CD4-positive, alpha-beta T cell treated with Interleukin-6 at 100 ng/mL for 8 hours (primary cell): ENCODE results near the gene NCOA3.
"Not testable (repeated sequence)": the region's sequence is repeated elsewhere in the genome, so short reads cannot be mapped to it uniquely, and the experiment has no call there.

ENCODE experiments used
- DNase-seq: peaks from one replicate; pipeline ENCODE4 v3.0.0-alpha.2; 2020; ENCODE audit warnings: mixed read lengths, low spot score

The NCOA3 gene

DNA sequence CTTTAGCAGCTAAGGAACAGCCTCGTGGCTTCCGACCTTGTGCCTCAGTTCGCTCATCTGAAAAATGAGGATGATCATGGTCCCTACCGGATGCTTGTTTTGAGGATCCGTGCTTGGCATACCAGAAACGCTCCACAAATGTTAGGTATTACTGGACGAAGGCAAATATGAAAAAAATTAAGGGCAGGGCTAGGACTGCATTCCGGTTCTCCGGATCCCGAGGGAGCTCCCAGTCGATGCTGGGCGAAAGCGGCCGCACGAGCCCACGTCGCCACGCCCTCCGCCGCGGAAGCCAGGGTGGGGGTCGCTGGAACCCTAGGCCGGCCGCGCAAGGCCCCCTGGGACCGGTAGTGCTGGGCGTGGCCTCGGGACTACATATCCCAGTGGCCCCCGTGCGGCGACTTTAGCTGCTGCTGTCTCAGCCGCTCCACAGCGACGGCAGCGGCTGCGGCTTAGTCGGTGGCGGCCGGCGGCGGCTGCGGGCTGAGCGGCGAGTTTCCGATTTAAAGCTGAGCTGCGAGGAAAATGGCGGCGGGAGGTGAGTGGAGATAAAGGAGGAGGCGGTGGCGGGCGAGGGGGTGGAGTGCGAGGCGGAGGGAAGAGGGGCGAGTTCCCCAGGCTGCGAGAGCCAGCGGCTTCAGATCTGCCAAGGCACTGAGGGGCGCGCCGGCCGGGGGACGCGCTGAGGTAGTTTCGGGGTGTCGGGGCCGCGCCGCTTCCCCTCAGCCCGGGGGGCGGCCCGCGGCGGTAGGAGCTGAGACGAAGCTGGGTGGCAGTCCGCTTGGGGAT is at the start of gene NCOA3:
TSS of gene NCOA3 (plus strand) at position 406 of the 789 bp plus-strand sequence. CDS start 120,361 bp downstream, outside the sequence.
- peak; percentile 90 for DNase-seq

GRCh38 chr20:47452736-47453161 is 48.9 kb upstream of the NCOA3 start:
- no peak for DNase-seq

DNA sequence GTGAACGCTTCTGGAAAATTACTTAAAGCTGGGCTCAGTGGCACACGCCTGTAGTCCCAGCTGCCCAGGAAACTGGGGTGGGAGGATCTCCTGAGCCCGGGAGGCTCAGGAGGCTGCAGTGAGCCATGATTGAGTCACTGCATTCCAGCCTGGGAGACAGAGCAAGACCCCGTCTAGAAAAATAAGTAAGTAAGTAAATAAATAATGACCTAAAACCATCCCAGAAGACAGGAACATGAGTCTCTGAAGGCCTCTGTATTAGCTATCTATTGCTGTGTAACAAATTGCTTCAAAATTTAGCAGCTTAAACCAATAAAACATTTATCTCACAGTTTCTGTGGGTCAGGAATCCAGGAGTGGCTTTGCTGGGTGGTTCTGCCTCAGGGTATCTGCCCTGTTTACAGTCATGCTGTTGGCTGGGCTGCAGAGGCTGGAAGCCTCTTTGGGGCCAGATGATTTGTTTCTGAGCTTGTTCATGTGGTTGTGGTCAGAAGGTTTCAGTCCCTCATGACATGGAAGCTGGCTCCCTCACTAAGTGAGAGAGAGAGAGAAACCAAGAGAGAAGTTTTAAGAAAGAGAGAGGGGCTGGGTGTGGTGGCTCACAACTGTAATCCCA is 48.4 kb upstream of the NCOA3 start:
- DNase-seq: no peak

DNA sequence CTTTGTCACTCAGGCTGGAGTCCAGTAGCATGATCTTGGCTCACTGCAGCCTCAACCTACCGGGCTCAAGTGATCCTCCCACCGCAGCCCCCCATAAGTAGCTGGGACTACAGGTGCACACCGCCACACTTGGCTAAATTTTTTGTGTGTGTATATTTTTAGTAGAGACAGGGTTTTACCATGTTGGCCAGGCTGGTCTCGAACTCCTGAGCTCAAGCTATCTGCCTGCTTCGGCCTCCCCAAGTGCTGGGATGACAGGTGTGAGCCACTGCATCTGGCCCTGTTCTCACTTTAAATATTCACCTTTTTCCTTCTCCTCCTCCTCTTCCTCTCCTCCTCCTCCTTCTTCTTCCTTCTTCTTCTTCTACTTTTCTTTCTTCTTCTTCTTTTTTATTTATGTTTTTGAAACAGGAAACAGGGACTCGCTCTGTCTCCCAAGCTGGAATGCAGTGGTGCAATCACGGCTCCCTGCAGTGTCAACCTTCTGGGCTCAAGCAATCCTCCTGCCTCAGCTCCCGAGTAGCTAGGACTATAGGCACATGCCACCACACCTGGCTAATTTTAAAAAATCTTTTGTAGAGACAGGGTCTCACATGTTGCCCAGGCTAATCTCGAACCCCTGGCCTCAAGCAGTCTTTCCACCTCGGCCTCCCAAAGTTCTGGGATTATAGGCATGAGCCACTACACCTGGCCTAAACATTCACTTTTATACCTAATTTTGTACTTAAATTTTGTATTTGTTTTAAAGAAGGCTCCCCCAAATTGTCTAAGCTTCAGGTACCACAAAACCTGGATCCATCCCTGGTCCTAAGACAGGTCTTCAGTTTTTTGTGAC is 47.2 kb upstream of the NCOA3 start:
- no peak for DNase-seq

DNA sequence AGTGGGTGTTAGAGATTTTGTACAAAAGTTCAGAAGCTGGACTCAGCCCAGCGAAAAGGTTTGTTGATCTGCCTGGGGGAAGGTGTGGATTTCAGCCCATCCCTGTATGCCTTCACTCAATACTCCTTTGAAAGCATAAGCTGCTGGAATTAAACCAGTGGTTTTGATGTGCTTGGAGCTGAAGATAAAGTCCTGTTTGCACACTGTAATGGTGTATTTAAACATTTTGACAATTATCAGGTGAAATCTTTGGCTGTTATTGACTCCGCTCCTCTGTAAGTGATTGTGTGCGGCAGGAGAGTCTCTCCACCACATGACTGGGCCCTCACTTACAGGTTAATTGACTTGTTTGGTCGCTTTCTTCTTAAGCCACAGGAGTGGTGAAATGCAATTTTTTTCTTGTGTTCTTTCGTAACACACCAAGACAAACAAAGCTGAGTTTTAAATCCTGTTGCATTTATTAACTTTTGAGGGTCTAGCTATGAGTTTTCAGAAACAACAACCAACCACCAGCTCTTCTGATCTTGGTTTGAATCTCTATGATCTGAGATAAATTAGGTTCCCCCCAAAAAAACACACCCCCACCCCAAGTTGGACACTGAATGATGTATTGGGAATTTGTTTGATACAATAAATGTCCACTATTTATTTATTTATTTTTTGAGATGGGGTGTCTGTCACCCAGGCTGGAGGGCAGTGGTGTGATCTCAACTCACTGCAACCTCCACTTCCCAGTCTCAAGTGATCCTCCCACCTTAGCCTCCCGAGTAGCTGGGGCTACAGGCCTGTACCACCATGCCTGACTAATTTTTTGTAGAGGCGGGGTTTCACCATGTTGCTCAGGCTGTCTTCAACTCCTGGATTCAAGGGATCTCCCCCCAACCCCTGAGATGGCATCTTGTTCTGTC is 46.3 kb upstream of the NCOA3 start:
- no peak for DNase-seq

GRCh38 chr20:47456041-47456537 is 45.6 kb upstream of the NCOA3 start:
- no peak for DNase-seq

DNA sequence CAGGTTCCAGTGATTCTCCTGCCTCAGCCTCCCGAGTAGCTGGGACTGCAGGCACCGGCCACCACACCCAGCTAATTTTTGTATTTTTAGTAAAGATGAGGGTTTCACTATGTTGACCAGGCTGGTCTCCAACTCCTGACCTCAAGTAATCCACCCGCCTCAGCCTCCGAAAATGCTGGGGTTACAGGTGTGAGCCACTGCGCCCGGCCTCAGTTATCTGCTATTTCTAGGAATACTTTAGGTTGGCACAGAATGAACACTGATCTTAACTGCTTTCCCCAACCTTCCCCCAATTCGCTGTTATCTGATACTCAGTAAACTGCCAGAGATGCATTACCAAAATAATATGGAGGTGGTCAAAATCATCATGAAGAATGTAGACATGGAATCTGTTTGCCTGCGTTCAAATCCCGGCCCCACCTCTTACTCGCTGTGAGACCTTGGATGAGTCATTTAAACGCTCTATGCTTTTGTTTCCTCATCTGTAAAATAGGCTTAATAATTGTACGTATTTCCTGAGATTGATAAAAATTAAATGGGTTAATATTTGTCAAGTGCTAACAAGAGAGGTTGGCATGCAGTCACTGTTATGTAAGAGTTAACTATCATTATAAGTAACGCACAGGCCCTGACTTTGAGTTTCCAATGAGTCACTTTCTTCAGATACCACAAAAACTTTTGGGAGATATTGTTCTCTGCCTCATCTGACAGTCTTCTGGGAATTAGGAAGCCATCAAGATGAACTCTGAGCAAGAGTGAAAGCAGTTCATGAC is 44.5 kb upstream of the NCOA3 start:
- no peak for DNase-seq

- DNase-seq: not testable (repeated sequence)
These were observed 43.2 kb upstream of the NCOA3 start for GRCh38 chr20:47458280-47459050.

DNA sequence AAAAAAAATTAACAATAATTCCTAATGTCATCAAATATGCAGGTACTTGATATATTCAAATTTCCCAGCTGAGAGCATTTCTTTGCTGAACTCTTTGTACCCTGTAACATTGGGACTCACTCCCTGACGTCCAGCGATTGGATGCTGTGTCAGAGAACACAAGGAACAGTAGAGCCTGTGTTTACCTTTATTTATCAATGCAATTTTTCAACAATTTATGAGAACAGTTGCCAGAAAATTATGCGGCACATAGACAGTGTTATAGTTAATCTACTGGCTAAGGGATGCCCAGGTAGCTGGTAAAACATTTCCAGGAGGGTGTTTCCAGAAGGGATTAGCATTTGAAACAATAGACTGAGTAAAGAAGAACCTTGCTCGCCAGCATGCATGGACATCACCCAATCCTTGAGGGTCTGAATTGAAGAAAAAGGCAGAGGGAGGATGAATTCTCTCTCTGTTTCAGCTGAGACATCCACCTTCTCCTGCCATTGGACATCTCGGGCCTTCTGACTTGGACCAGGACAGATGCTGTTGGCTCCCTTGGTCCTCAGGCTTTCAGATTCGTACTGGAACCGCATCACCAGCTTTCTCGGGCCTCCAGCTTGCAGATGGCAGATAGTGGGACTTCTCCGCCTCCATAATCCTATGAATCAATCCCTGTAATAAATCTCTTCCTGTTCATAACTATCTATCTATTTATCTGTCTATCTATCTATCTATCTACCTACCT is 42.2 kb upstream of the NCOA3 start:
- no peak for DNase-seq

- not testable (repeated sequence) for DNase-seq
These were observed 41.0 kb upstream of the NCOA3 start for GRCh38 chr20:47460761-47461112.

DNA sequence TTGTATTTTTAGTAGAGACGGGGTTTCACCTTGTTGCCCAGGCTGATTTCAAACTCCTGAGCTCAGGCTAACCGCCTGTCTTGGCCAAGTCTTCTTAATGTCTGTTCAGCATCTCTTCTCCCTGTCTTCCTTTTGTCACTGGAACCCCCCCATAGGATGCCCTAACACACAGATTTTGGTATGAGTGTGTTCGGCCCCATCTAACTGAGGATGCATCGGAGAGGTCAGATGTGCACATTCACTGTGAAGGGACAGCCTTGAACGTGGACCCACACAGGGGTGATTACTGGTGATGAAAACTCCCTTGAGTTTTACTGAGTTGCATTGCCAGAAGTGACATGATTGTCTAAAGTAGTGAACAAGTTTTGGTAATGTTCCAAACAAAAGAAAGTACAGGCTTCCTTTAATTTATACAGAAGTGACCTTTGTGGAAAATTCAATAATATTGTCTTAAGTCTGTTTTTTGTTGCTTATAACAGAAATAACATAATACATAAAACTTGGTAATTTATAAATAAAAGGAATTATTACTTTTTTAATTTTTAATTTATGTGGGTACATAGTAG is 40.5 kb upstream of the NCOA3 start:
- DNase-seq: no peak

- DNase-seq: not testable (repeated sequence)
These were observed 39.8 kb upstream of the NCOA3 start for GRCh38 chr20:47461906-47462305.

DNA sequence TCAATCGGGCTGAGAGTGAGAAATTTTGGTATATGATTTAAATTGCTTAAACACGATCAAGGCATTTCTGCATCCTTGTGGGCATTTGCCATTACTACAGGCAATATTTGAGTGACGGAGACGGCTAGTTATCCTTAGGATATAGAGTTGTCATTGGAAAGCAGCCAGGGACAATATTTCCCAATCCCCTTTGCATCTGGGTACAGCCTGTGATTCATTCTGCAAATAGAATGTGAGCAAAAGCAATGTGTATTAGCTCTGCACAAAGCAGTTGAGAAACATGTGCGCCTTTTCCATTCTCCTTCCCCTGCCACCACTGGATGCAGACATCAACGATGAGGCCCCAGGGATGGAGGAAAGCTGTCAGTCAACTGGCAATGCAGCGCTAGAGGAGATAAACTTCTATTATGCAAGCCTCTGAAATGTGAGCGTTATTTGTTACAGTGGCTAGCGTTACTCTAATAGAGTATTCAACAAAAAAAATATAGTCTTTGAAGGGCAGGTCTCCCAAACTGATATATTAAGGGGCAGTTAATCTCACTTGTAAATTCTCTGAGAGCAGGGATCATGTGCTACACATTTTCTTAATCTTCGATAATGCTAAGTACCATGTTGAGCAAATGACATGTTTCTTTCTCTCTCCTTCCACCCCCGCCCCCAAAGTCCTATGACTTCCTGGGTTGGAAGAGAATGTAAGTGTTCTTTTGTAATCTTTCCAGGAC is 37.1 kb upstream of the NCOA3 start:
- no peak for DNase-seq

DNA sequence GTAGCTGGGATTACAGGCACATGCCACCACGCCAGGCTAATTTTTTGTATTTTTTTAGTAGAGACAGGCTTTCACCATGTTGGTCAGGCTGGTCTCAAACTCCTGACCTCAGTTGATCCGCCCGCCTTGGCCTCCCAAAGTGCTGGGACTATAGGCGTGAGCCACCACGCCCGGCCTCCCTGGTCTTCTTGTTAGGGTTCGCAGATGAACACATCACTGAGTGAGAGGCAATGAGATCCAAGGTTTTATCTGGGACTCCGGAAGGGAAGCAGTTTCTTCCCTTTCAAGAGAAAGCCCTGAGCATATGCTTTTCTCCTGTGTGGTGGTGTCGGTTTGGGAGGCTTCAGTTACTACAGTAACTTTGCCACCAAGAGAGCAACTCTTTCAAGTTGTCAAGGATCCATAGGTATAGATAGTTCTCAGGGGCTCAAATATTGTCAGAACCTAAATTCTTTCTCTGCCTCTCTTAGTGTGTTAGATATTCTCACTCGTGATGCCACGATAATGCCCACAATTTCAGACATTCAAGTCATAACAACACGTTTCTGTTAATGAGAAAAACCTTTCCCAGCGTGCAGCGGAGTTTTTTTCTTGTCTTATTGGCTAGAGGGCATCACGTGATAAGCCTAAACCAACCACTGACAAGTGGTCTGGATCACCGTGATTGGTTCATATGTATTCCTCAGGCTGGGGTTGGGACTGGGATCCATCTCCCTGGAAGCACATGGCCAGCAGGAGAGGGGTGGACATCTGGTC is 36.2 kb upstream of the NCOA3 start:
- DNase-seq: no peak

DNA sequence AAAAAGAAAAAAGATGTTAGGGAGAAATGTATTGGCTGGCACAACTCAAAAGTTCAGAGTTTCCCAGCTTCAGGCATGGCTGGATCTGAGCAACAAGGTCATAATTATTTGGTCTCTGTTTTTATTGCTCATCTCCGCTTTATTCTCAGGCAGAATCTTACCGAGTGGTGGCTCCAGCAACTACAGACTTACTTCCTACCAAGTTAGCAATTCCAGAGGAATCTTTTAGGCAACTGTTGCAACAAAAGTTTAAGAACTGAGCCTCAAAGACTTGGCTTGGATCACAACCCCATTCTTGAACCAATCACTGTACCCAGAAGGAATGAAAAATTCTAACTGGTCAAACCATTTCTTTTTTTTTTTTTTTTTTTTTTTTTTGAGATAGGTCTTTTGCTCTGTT is 35.5 kb upstream of the NCOA3 start:
- no peak for DNase-seq

- DNase-seq: no peak
These were observed 34.8 kb upstream of the NCOA3 start for GRCh38 chr20:47466704-47467459.
